GM18505 (cell line): ENCODE results near the gene TMEM164.

Experiments used
- ATAC-seq: cut with Tn5 transposase; IDR thresholded peaks from one replicate; pipeline ENCODE4 v1.9.1; 2021; ENCODE audit not compliant: unreplicated experiment
- POLR2A ChIP-seq: IDR thresholded peaks from 4 replicates; pipeline ENCODE4 v1.6.1; 2011; ENCODE audit warnings: borderline replicate concordance; ENCODE audit not compliant: insufficient read depth, insufficient read length; ENCODE audit errors: extremely low read depth

Gene TMEM164

GRCh38 chrX:110226931-110227330 is 224.0 kb downstream of the TMEM164 start:
- no peak for TF ChIP-seq POLR2A
- ATAC-seq: no peak
